A549 (cell line): ENCODE data around the gene PEF1. TPM values are rescaled to one million over a fixed set of nuclear protein-coding genes. Genes with fewer than 3 reads are reported as not detected.

Source experiments
- ATAC-seq, 2 experiments: fragments of 200-7000 bp in 1 of 2; fragments of >200 bp in 1 of 2; cut with Nextera tagmentation in 1 of 2; cut with Tn5 transposase in 1 of 2; 3 replicates each; pipeline versions ENCODE4 v1.8.0 to v1.9.1; 2018 to 2020; ENCODE audit warnings: mild to moderate bottlenecking in 1 of 2, moderate library complexity in 1 of 2
- CTCF ChIA-PET: fragments of 300-600 bp; sonication (Branson Sonifier 250); formaldehyde crosslinking; extraction: SDS; loops from one replicate; lab custom pipeline; 2021; ENCODE audit warnings: antibody characterized with exemption, inconsistent platforms; lab: Yijun Ruan, JAX
- POLR2A ChIA-PET: fragments of 350-600 bp; formaldehyde crosslinking; extraction: SDS; loops from one replicate; lab custom pipeline; 2021; ENCODE audit warnings: antibody characterized with exemption, inconsistent platforms; lab: Yijun Ruan, JAX
- DNase-seq, 2 experiments: peaks; one replicate each; pipeline versions ENCODE4 v3.0.0 to v3.0.0-alpha.2; 2011 to 2016; ENCODE audit warnings: low read depth in 1 of 2, low spot score in 1 of 2
- FAIRE-seq: peaks from 2 replicates; lab custom pipeline; 2011; peaks lifted over from hg19 to GRCh38; lab: Jason Lieb, UNC
- H3K27ac ChIP-seq, 2 experiments: fragments of >200 bp; sonication (Bioruptor Twin); formaldehyde crosslinking; 3 replicates each; pipeline ENCODE4 v1.5.1; 2016 to 2017
- H3K4me1 ChIP-seq: fragments of >200 bp; sonication (Bioruptor Twin); formaldehyde crosslinking; 3 replicates; pipeline ENCODE4 v1.6.1; 2016
- H3K4me2 ChIP-seq: fragments of >200 bp; sonication (Bioruptor Twin); formaldehyde crosslinking; 3 replicates; pipeline ENCODE4 v1.6.1; 2016
- H3K4me3 ChIP-seq: fragments of >200 bp; sonication (Bioruptor Twin); formaldehyde crosslinking; 3 replicates; pipeline ENCODE4 v1.5.1; 2016
- H3K9me3 ChIP-seq: fragments of >200 bp; sonication (Bioruptor Twin); formaldehyde crosslinking; 3 replicates; pipeline ENCODE4 v1.6.1; 2016
- BHLHE40 ChIP-seq: IDR thresholded peaks from 2 replicates; pipeline ENCODE4 v1.6.1; 2012; ENCODE audit warnings: low read depth, low read length, inconsistent platforms
- CHD4 ChIP-seq: fragments of 200-600 bp; sonication (generic); IDR thresholded peaks from 2 replicates; pipeline ENCODE4 v1.6.1; 2016; ENCODE audit warnings: antibody characterized with exemption, mild to moderate bottlenecking, borderline replicate concordance
- EHF ChIP-seq: fragments of 250-450 bp; sonication (Bioruptor Pico); IDR thresholded peaks from 2 replicates; pipeline ENCODE4 v1.5.0; 2020; ENCODE audit warnings: mild to moderate bottlenecking
- ELK1 ChIP-seq: fragments of 150-350 bp; IDR thresholded peaks from 2 replicates; pipeline ENCODE4 v1.6.1; 2014; ENCODE audit warnings: low read depth, mild to moderate bottlenecking, low read length
- FOSB ChIP-seq: fragments of 250-450 bp; sonication (Bioruptor Pico); IDR thresholded peaks from 2 replicates; pipeline ENCODE4 v1.5.0; 2020; ENCODE audit warnings: mild to moderate bottlenecking, moderate library complexity
- FOSL2 ChIP-seq, 2 experiments: fragments of 450-650 bp in 1 of 2; fragments of >200 bp in 1 of 2; sonication (Bioruptor Twin) in 1 of 2; formaldehyde crosslinking; IDR thresholded peaks; 2 replicates each; pipeline versions ENCODE4 v1.5.0 to v1.6.1; 2016 to 2020; ENCODE audit warnings: mild to moderate bottlenecking in 1 of 2, moderate library complexity in 1 of 2
- HDAC2 ChIP-seq: fragments of 200-600 bp; sonication (generic); IDR thresholded peaks from 2 replicates; pipeline ENCODE4 v1.6.1; 2016
- HMGXB4 ChIP-seq: fragments of 250-450 bp; sonication (Bioruptor Pico); IDR thresholded peaks from 2 replicates; pipeline ENCODE4 v1.5.0; 2021; ENCODE audit warnings: mild to moderate bottlenecking, moderate library complexity, borderline replicate concordance
- HOXB13 ChIP-seq: fragments of 250-450 bp; sonication (Bioruptor Pico); IDR thresholded peaks from 2 replicates; pipeline ENCODE4 v1.5.0; 2020; ENCODE audit warnings: low read depth, mild to moderate bottlenecking, moderate library complexity
- JUNB ChIP-seq: fragments of >200 bp; sonication (Bioruptor Twin); formaldehyde crosslinking; IDR thresholded peaks from 2 replicates; pipeline ENCODE4 v1.6.1; 2016
- KDM5A ChIP-seq: fragments of 200-600 bp; sonication (generic); IDR thresholded peaks from 2 replicates; pipeline ENCODE4 v1.6.1; 2016; ENCODE audit warnings: antibody characterized with exemption, mild to moderate bottlenecking
- MYC ChIP-seq: IDR thresholded peaks from 2 replicates; pipeline ENCODE4 v1.6.1; 2012; ENCODE audit warnings: mild to moderate bottlenecking, inconsistent platforms, low read length, improper control_type of control experiment, borderline replicate concordance
- NPAS2 ChIP-seq: fragments of 250-450 bp; sonication (Bioruptor Pico); IDR thresholded peaks from 2 replicates; pipeline ENCODE4 v1.8.0; 2022; ENCODE audit warnings: mild to moderate bottlenecking, moderate library complexity, borderline replicate concordance
- POLR2A ChIP-seq: IDR thresholded peaks from 2 replicates; pipeline ENCODE4 v1.6.1; 2012; ENCODE audit warnings: mild to moderate bottlenecking, low read length
- RARB ChIP-seq: fragments of 250-450 bp; sonication (Bioruptor Pico); IDR thresholded peaks from 2 replicates; pipeline ENCODE4 v1.8.0; 2021; ENCODE audit warnings: mild to moderate bottlenecking, moderate library complexity
- RCOR1 ChIP-seq: fragments of 150-350 bp; IDR thresholded peaks from 2 replicates; pipeline ENCODE4 v1.6.1; 2014; ENCODE audit warnings: antibody characterized with exemption, low read length, low read depth
- RNF2 ChIP-seq: fragments of 200-600 bp; sonication (generic); IDR thresholded peaks from 2 replicates; pipeline ENCODE4 v1.6.1; 2016; ENCODE audit warnings: low read depth, mild to moderate bottlenecking, antibody characterized with exemption, moderate library complexity, borderline replicate concordance
- SMC3 ChIP-seq: fragments of >200 bp; sonication (Bioruptor Twin); formaldehyde crosslinking; IDR thresholded peaks from 3 replicates; pipeline ENCODE4 v1.6.1; 2018; ENCODE audit warnings: inconsistent platforms
- TP53 ChIP-seq: fragments of 250-450 bp; sonication (Bioruptor Pico); IDR thresholded peaks from 2 replicates; pipeline ENCODE4 v1.5.0; 2021; ENCODE audit warnings: mild to moderate bottlenecking, moderate library complexity
- USF2 ChIP-seq: fragments of 450-650 bp; IDR thresholded peaks from 2 replicates; pipeline ENCODE4 v1.6.1; 2014; ENCODE audit warnings: antibody characterized with exemption
- ZNF302 ChIP-seq: fragments of 250-450 bp; sonication (Bioruptor Pico); IDR thresholded peaks from 2 replicates; pipeline ENCODE4 v1.9.0; 2021; ENCODE audit warnings: inconsistent platforms, mild to moderate bottlenecking, moderate library complexity
- WGBS: methylation state at CpG from one replicate; pipeline ENCODE4 v1.1.6; 2017; ENCODE audit errors: missing lambda C conversion rate; 5-methylcytosine and 5-hydroxymethylcytosine counted together
- polyA plus RNA-seq, 4 experiments: library from polyadenylated mRNA; depleted of rRNA in 3 of 4; stranded (reverse); fragments of >200 nt; fragmentation: RNase III in 1 of 4; extraction: RNeasy Plus Mini Kit Qiagen cat#74134 plus additional on column Dnase treatment in 1 of 4; gene quantifications; 2 replicates in 3 of 4; 3 replicates in 1 of 4; pipeline ENCODE4 v1.2.3, GENCODE V29; 2011 to 2017

PEF1 gene
- polyA plus RNA-seq, 2 of the 4 experiments (the other 2 are of a cell fraction), result 38.3 to 47.6 TPM

- Histone ChIP-seq H3K4me1 (peaks cover 26% of the 10 kb centered on the region), H3K9me3 (no peaks in the 10 kb centered on the region), H3K4me2 (0 out of 3 replicates have a peak overlapping the region, but pooled peaks have one; percentile 8), H3K4me3 (no peak overlapping the region), H3K27ac (peak overlapping the region in 1 of 2 experiments; percentile 53; a peak in 2 of 6 replicates)
- ChIA-PET POLR2A (no interaction called here), CTCF (interaction anchor here (0.9 to 15.8 kb wide), 5 partner anchors 13 to 49 kb away, joined by 3 to 252 read pairs (median 3); partner anchors contain the start of genes HCRTR1 and TINAGL1)
- no peak for TF ChIP-seq HMGXB4 (CRISPR knock-in tag)
- TF ChIP-seq CHD4, result no peak
- TF ChIP-seq HOXB13 (CRISPR knock-in tag), result no peak
- no peak for TF ChIP-seq ELK1
- TF ChIP-seq KDM5A, result no peak
- TF ChIP-seq RCOR1, result no peak
- no peak for TF ChIP-seq JUNB
- TF ChIP-seq SMC3, result no peak
- no peak for TF ChIP-seq USF2
- FAIRE-seq, result no peak
- no peak for DNase-seq
- 53% methylated on average over 8 of the region's 13 CpGs for WGBS
- no peak; a peak in 1 of 6 replicates for ATAC-seq
Observed at GRCh38 chr1:31583995-31584868, 60.4 kb downstream of the PEF1 start.

GRCh38 chr1:31583082-31583994 is 61.3 kb downstream of the PEF1 start:
- 87% methylated on average over 16 of the region's 16 CpGs for WGBS
- CTCF ChIA-PET, result interaction anchor here (0.9 to 15.8 kb wide), 2 partner anchors 14 to 35 kb away, joined by 3 to 252 read pairs; partner anchors contain the start of gene TINAGL1
- no peak overlapping the region for H3K4me2 ChIP-seq

More at GRCh38 chr1:31583082-31583994, 61.3 kb downstream of the PEF1 start:
- DNase-seq (no peak), FAIRE-seq (no peak), ATAC-seq (no peak)
- POLR2A ChIA-PET, result no interaction called here
- peak overlapping the region in 1 of 2 experiments; percentile 53; a peak in 2 of 6 replicates for H3K27ac ChIP-seq
- no peak overlapping the region for H3K4me3 ChIP-seq
- peaks cover 26% of the 10 kb centered on the region for H3K4me1 ChIP-seq
- H3K9me3 ChIP-seq, result no peaks in the 10 kb centered on the region
- TF ChIP-seq FOSB (CRISPR knock-in tag), result no peak
- TF ChIP-seq HDAC2, result no peak
- TF ChIP-seq HMGXB4 (CRISPR knock-in tag), result no peak
- TF ChIP-seq BHLHE40, result no peak
- TF ChIP-seq EHF, result no peak
- no peak for TF ChIP-seq ZNF302 (CRISPR knock-in tag)
- no peak for TF ChIP-seq MYC
- no peak for TF ChIP-seq POLR2A
- TF ChIP-seq RNF2, result no peak
- TF ChIP-seq TP53, result no peak
- no peak for TF ChIP-seq NPAS2 (CRISPR knock-in tag)
- no peak for TF ChIP-seq RARB (CRISPR knock-in tag)
- TF ChIP-seq FOSL2 (IDR thresholded peaks at IDR 0.05), result no peak
- TF ChIP-seq FOSL2 (CRISPR knock-in tag; IDR thresholded peaks at IDR 0.05), result no peak
